Right atrium auricular region (tissue), 2 donors: ENCODE results near the gene DHCR7. TPM values are rescaled to one million over a fixed set of nuclear protein-coding genes. Genes with fewer than 3 reads are reported as not detected.

Experiments used
- DNase-seq: peaks from one replicate; pipeline ENCODE4 v3.0.0-alpha.2; 2019; ENCODE audit warnings: low spot score
- H3K27ac ChIP-seq, 2 donors: fragments of 200-600 bp; sonication (generic); 1 replicate in 1 of 2; 2 replicates in 1 of 2; pipeline ENCODE4 v1.5.1; 2016 to 2019
- H3K27me3 ChIP-seq, 2 donors: fragments of 200-600 bp; sonication (generic); one replicate each; pipeline versions ENCODE4 v1.5.1 to v1.6.0; 2017 to 2019
- H3K36me3 ChIP-seq: fragments of 200-600 bp; sonication (generic); one replicate; pipeline ENCODE4 v1.5.1; 2016
- H3K4me1 ChIP-seq, 2 donors: fragments of 200-600 bp; sonication (generic); one replicate each; pipeline versions ENCODE4 v1.5.1 to v1.6.0; 2017 to 2019
- H3K4me3 ChIP-seq, 2 donors: fragments of 200-600 bp; sonication (generic); 1 replicate in 1 of 2; 2 replicates in 1 of 2; pipeline ENCODE4 v1.5.1; 2017 to 2019; ENCODE audit warnings: mild to moderate bottlenecking in 1 of 2, moderate library complexity in 1 of 2
- H3K9me3 ChIP-seq, 2 donors: fragments of 200-600 bp; sonication (generic); one replicate each; pipeline ENCODE4 v1.5.1; 2019
- CTCF ChIP-seq, 2 donors: fragments of 200-600 bp; sonication (generic); IDR thresholded peaks; one replicate each; pipeline ENCODE4 v1.5.1; 2019; ENCODE audit warnings: antibody characterized with exemption in 2 of 2
- total RNA-seq, 2 donors: library from RNA; depleted of rRNA; stranded (reverse); fragments of >200 nt; gene quantifications; one replicate each; pipeline ENCODE4 v1.1.0, GENCODE V29; 2016

DHCR7 gene
- total RNA-seq, 2 donors from 2014 or later: 26.8 to 37.6 TPM

- no peaks in the 10 kb centered on the region for H3K27me3 ChIP-seq
- H3K27ac ChIP-seq: no peak overlapping the region
- TF ChIP-seq CTCF (IDR thresholded peaks at IDR 0.05): no peak
- no peak overlapping the region for H3K4me3 ChIP-seq
- H3K36me3 ChIP-seq: peaks cover 49% of the 10 kb centered on the region
- H3K4me1 ChIP-seq: peaks cover 0 to 12% of the 10 kb centered on the region in 2 donors
- DNase-seq: no peak
- H3K9me3 ChIP-seq: no peaks in the 10 kb centered on the region
Observed at GRCh38 chr11:71443736-71444445, 4.3 kb downstream of the DHCR7 start.

- no peak for TF ChIP-seq CTCF (IDR thresholded peaks at IDR 0.05)
- Histone ChIP-seq H3K4me1 (peaks cover 0 to 7% of the 10 kb centered on the region in 2 donors), H3K4me3 (no peak overlapping the region), H3K36me3 (peaks cover 56% of the 10 kb centered on the region), H3K27me3 (no peaks in the 10 kb centered on the region), H3K27ac (no peak overlapping the region), H3K9me3 (no peaks in the 10 kb centered on the region)
- DNase-seq: no peak
Observed at GRCh38 chr11:71442880-71443279, 5.3 kb downstream of the DHCR7 start.

- H3K4me3 ChIP-seq: no peak overlapping the region
- H3K36me3 ChIP-seq: peaks cover 61% of the 10 kb centered on the region
- no peak for DNase-seq
- H3K9me3 ChIP-seq: no peaks in the 10 kb centered on the region
- no peak overlapping the region for H3K27ac ChIP-seq
- no peaks in the 10 kb centered on the region for H3K27me3 ChIP-seq
- no peak for TF ChIP-seq CTCF (IDR thresholded peaks at IDR 0.05)
- no peaks in the 10 kb centered on the region for H3K4me1 ChIP-seq
Observed at GRCh38 chr11:71442123-71442522, 6.1 kb downstream of the DHCR7 start.

GRCh38 chr11:71441251-71441650 lies 6.9 kb downstream of the DHCR7 start:
- no peak for DNase-seq
- TF ChIP-seq CTCF (IDR thresholded peaks at IDR 0.05): no peak
- H3K36me3 ChIP-seq: peaks cover 61% of the 10 kb centered on the region
- no peak overlapping the region for H3K4me3 ChIP-seq
- H3K27ac ChIP-seq: no peak overlapping the region
- no peaks in the 10 kb centered on the region for H3K27me3 ChIP-seq
- H3K4me1 ChIP-seq: no peaks in the 10 kb centered on the region
- H3K9me3 ChIP-seq: no peaks in the 10 kb centered on the region

GRCh38 chr11:71440021-71440755 lies 8.0 kb downstream of the DHCR7 start:
- TF ChIP-seq CTCF (IDR thresholded peaks at IDR 0.05): no peak
- no peaks in the 10 kb centered on the region for H3K9me3 ChIP-seq
- no peak for DNase-seq
- peaks cover 68% of the 10 kb centered on the region for H3K36me3 ChIP-seq
- H3K4me3 ChIP-seq: no peak overlapping the region
- no peaks in the 10 kb centered on the region for H3K4me1 ChIP-seq
- no peaks in the 10 kb centered on the region for H3K27me3 ChIP-seq
- H3K27ac ChIP-seq: no peak overlapping the region
